Vagina (tissue), 2 donors: ENCODE measurements around the gene GRM8. TPM values are rescaled to one million over a fixed set of nuclear protein-coding genes. Genes with fewer than 3 reads are reported as not detected.

Source experiments
- DNase-seq, 2 donors: peaks; one replicate each; pipeline ENCODE4 v3.0.0-alpha.2; 2017; ENCODE audit errors: extremely low spot score in 2 of 2
- H3K27ac ChIP-seq: fragments of 200-600 bp; sonication (generic); one replicate; pipeline ENCODE4 v1.5.1; 2019
- H3K27me3 ChIP-seq: fragments of 200-600 bp; sonication (generic); one replicate; pipeline ENCODE4 v1.5.1; 2019
- H3K36me3 ChIP-seq, 2 donors: fragments of 200-600 bp; sonication (generic); one replicate each; pipeline ENCODE4 v1.5.1; 2017 to 2019
- H3K4me1 ChIP-seq: fragments of 200-600 bp; sonication (generic); one replicate; pipeline ENCODE4 v1.5.1; 2019
- H3K4me3 ChIP-seq, 2 donors: fragments of 200-600 bp; sonication (generic); 1 replicate in 1 of 2; 2 replicates in 1 of 2; pipeline ENCODE4 v1.5.1; 2016 to 2019
- H3K9me3 ChIP-seq: fragments of 200-600 bp; sonication (generic); one replicate; pipeline ENCODE4 v1.5.1; 2019
- POLR2A ChIP-seq, 2 donors: fragments of 450-650 bp; IDR thresholded peaks; one replicate each; pipeline ENCODE4 v1.6.1; 2017; ENCODE audit warnings: antibody characterized with exemption in 2 of 2, mild to moderate bottlenecking in 2 of 2, moderate library complexity in 2 of 2
- POLR2AphosphoS5 ChIP-seq, 2 donors: sonication (generic); formaldehyde crosslinking; IDR thresholded peaks; one replicate each; pipeline ENCODE4 v1.9.0; 2017; ENCODE audit warnings: antibody characterized with exemption in 2 of 2, mild to moderate bottlenecking in 2 of 2, low read depth in 1 of 2; ENCODE audit not compliant: insufficient read depth in 1 of 2
- intact Hi-C: fragments of 100-400 bp; cut with DNase I; formaldehyde crosslinking; loops from one replicate; pipeline ENCODE4 v1.15.1; 2023
- total RNA-seq: library from RNA; depleted of rRNA; stranded (reverse); fragments of >200 nt; gene quantifications from one replicate; pipeline ENCODE4 v1.2.3, GENCODE V29; 2016
- TF ChIP-seq, protein P1 (sequence below), 3 experiments: fragments of 450-650 bp in 2 of 3; fragments of 200-600 bp in 1 of 3; sonication (generic) in 1 of 3; IDR thresholded peaks; one replicate each; pipeline ENCODE4 v1.5.1; 2017 to 2019; ENCODE audit warnings: antibody characterized with exemption in 3 of 3, mild to moderate bottlenecking in 2 of 3, moderate library complexity in 2 of 3

Gene GRM8
- total RNA-seq, 1 donor from 2014 or later, result not detected

DNA sequence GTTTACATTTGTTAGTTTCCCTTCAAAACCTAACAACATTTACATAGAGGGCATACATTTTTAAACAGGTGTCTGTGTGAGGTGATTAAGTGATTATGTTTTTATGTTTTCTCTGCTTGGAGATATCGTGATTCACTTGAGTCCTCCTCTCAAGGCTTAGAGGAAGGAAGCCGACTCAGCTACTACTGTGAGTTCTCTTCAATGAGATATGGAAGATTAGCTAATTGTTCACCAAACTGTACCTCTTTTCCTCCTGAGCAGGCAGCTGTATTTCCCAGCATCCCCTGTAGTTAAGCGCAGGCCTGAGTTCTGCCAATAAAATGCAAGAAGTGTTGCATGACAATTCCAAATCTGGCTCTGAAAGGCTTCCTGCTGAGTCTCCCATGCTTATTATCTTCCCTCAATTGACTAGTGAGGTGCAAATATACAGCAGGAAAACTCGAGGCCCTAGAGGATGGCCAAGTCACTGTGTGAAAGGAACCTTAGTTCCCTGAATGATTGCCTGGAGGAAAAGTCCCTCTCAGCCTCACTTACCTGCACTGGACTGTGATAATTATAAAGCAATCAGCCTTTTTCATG lies 528.7 kb downstream of the GRM8 start:
- Histone ChIP-seq H3K9me3 (no peaks in the 10 kb centered on the region), H3K27ac (no peak overlapping the region), H3K36me3 (no peaks in the 10 kb centered on the region), H3K4me3 (no peak overlapping the region), H3K4me1 (no peaks in the 10 kb centered on the region), H3K27me3 (no peaks in the 10 kb centered on the region)
- no peak for DNase-seq
- intact Hi-C loops, result no loop called here
- TF ChIP-seq POLR2AphosphoS5 (IDR thresholded peaks at IDR 0.05; ENCODE audit: insufficient read depth in 1 of 2, low read depth in 1 of 2), result no peak
- TF ChIP-seq, protein P1, sequence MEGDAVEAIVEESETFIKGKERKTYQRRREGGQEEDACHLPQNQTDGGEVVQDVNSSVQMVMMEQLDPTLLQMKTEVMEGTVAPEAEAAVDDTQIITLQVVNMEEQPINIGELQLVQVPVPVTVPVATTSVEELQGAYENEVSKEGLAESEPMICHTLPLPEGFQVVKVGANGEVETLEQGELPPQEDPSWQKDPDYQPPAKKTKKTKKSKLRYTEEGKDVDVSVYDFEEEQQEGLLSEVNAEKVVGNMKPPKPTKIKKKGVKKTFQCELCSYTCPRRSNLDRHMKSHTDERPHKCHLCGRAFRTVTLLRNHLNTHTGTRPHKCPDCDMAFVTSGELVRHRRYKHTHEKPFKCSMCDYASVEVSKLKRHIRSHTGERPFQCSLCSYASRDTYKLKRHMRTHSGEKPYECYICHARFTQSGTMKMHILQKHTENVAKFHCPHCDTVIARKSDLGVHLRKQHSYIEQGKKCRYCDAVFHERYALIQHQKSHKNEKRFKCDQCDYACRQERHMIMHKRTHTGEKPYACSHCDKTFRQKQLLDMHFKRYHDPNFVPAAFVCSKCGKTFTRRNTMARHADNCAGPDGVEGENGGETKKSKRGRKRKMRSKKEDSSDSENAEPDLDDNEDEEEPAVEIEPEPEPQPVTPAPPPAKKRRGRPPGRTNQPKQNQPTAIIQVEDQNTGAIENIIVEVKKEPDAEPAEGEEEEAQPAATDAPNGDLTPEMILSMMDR (IDR thresholded peaks at IDR 0.05), result no peak
- no peak for TF ChIP-seq POLR2A (IDR thresholded peaks at IDR 0.05)

DNA sequence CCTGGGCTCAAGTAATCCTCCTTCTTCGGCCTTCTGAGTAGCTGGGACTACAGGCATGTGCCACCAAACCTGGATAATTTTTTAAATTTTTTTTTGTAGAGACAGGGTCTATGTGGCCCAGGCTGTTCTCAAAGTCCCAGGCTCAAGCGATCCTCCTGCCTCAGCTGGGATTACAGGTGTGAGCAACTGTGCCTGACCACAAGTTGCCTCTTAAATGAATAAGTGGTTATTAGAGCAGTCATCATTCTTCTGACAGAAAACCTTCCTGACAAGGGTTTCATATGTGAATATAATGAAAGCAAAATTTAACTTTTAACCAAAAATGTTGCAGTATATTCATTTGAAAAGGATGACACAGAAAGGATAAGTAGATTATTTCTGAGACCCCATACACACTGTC lies 532.5 kb downstream of the GRM8 start:
- Histone ChIP-seq H3K4me1 (no peaks in the 10 kb centered on the region), H3K27ac (no peak overlapping the region), H3K4me3 (no peak overlapping the region), H3K27me3 (no peaks in the 10 kb centered on the region), H3K9me3 (no peaks in the 10 kb centered on the region), H3K36me3 (no peaks in the 10 kb centered on the region)
- intact Hi-C loops, result no loop called here
- DNase-seq, result no peak
- TF ChIP-seq, protein P1 (IDR thresholded peaks at IDR 0.05), result no peak
- no peak for TF ChIP-seq POLR2AphosphoS5 (IDR thresholded peaks at IDR 0.05; ENCODE audit: insufficient read depth in 1 of 2, low read depth in 1 of 2)
- no peak for TF ChIP-seq POLR2A (IDR thresholded peaks at IDR 0.05)

- no peak for DNase-seq
- Histone ChIP-seq H3K27me3 (no peaks in the 10 kb centered on the region), H3K4me1 (no peaks in the 10 kb centered on the region), H3K27ac (no peak overlapping the region), H3K36me3 (no peaks in the 10 kb centered on the region), H3K4me3 (no peak overlapping the region), H3K9me3 (no peaks in the 10 kb centered on the region)
- TF ChIP-seq, protein P1 (IDR thresholded peaks at IDR 0.05), result no peak
- TF ChIP-seq POLR2AphosphoS5 (IDR thresholded peaks at IDR 0.05; ENCODE audit: insufficient read depth in 1 of 2, low read depth in 1 of 2), result no peak
- no peak for TF ChIP-seq POLR2A (IDR thresholded peaks at IDR 0.05)
- intact Hi-C loops, result no loop called here
These were observed 534.3 kb downstream of the GRM8 start for GRCh38 chr7:126718419-126718818.

- no peak overlapping the region for H3K4me3 ChIP-seq
- no peaks in the 10 kb centered on the region for H3K27me3 ChIP-seq
- no peak for TF ChIP-seq POLR2A (IDR thresholded peaks at IDR 0.05)
- TF ChIP-seq, protein P1 (IDR thresholded peaks at IDR 0.05), result no peak
- TF ChIP-seq POLR2AphosphoS5 (IDR thresholded peaks at IDR 0.05; ENCODE audit: insufficient read depth in 1 of 2, low read depth in 1 of 2), result no peak
- no peaks in the 10 kb centered on the region for H3K36me3 ChIP-seq
- no peak for DNase-seq
- H3K4me1 ChIP-seq, result no peaks in the 10 kb centered on the region
- intact Hi-C loops, result no loop called here
- no peak overlapping the region for H3K27ac ChIP-seq
- no peaks in the 10 kb centered on the region for H3K9me3 ChIP-seq
These were observed 536.4 kb downstream of the GRM8 start for GRCh38 chr7:126716321-126716720.

DNA sequence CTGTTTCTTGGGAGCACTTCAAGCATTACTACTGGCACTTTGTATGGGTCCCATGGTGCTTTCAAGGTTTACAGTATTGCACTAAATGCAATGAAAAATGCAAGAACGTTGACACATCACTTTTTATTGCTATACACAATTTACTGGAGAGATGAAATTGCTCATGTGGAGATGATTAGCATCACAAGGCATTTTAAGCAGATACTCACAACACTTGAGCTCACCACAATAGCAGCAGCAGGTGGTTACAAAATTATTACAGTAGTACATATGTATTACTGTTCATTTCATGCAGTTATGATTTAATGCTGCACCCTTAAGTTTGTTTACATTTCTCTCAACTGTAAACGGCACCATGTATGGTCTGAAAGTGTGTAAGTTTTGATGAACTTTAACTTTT lies 537.7 kb downstream of the GRM8 start:
- no peaks in the 10 kb centered on the region for H3K9me3 ChIP-seq
- TF ChIP-seq, protein P1 (IDR thresholded peaks at IDR 0.05), result no peak
- no peak for TF ChIP-seq POLR2AphosphoS5 (IDR thresholded peaks at IDR 0.05; ENCODE audit: insufficient read depth in 1 of 2, low read depth in 1 of 2)
- TF ChIP-seq POLR2A (IDR thresholded peaks at IDR 0.05), result no peak
- no peak overlapping the region for H3K4me3 ChIP-seq
- intact Hi-C loops, result no loop called here
- H3K27me3 ChIP-seq, result no peaks in the 10 kb centered on the region
- DNase-seq, result no peak
- no peaks in the 10 kb centered on the region for H3K4me1 ChIP-seq
- H3K27ac ChIP-seq, result no peak overlapping the region
- H3K36me3 ChIP-seq, result no peaks in the 10 kb centered on the region
